GM19193 (cell line): ENCODE data around the gene BHLHE23.
A peak's percentile ranks its signal among the peaks of the same experiment; 100 is the strongest.

Experiments used
- POLR2A ChIP-seq: IDR thresholded peaks from 4 replicates; pipeline ENCODE4 v1.6.1; 2011; ENCODE audit not compliant: insufficient read depth, insufficient read length; ENCODE audit errors: extremely low read depth

The BHLHE23 gene

DNA sequence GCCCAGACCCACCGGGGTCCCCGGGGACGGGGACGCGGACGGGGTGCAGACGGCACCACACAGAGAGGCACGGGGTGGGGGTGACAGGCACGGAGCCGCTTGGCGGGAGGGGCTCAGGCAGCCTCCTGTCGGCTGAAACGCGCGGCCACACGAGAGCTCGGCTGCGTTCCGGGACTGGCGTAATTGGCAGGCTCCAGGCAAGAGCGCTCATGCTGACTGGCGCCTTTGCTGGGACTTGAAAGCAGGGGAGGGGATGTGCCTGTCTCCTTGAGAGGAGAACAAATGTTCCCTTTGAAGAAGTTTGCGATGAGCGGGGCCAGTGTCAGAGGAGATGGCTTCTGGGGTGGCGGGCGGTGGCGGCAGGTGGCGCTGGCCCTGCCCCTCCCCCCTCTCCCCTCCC is 25.8 kb downstream of the BHLHE23 start:
- TF ChIP-seq POLR2A, result no peak

DNA sequence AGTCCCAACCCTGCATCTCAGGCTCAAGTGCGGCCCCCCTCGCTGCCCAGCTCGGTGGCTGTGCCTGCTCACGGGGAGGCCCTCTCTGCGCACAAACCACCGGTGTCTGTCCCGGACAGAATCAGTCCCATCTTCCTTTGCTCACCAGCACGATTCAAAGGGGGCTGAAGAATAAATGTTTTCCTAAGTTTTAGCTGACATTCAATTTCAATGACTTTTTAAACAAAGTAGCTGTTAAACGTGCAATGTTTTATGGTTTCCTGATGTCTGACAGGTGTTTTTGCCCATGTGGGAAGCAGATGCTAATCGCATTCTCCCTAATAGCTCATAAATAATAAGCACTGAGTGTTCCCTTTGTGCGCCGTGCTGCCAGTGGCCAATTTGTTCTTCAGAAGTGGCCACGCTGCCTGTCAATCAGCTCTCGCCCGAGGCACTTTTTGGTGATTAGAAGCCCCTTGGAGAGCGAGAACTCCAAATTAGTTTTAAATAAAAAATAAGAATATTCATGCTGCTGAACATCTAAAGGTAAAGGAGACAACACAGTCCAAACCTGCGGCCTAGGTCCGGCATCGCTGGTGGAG is 26.3 kb downstream of the BHLHE23 start:
- no peak for TF ChIP-seq POLR2A

DNA sequence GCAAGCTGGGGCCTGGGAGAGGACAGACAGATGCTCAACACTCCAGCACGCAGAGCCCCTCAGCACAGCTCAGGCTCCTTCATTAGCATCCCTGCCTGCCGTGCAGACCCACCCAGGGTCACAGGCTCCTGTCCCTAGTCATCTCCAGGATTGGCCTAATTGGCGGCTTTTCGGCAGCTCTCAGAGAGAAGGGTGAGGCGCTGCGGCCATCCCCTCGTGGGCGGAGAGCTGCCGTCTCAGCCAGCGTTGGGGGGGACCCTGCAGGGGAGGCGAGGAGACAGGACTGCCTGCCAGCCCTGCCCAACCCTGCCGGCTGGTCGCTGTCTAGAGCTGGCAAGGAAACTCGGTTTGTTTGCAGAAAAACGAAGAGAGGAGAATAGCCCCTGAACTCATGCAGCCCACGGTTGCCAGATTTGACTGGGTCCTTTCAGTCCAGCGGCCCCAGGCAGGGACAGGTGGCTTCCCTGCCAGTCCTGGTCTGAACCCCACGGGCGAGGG is 26.8 kb downstream of the BHLHE23 start:
- no peak for TF ChIP-seq POLR2A

DNA sequence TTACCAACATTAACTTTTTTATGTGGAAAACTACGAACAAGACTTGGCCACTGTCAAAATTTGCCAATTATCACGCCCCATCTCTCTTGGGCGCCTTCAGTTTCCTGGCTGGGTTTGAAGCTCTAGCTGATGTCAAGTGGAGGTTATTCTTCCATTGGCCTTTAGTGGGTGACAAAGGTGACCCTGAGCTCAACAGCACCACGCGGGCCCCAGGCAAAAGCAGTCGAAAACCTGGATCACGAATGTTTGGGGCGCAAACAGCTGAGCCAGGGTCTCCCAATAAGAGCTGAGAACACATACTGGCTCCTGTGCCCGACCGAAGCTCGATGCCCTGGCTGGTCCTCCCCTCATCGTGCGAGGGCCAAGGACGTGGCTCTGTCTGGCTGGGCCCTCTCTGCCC is 27.5 kb downstream of the BHLHE23 start:
- TF ChIP-seq POLR2A, result no peak

DNA sequence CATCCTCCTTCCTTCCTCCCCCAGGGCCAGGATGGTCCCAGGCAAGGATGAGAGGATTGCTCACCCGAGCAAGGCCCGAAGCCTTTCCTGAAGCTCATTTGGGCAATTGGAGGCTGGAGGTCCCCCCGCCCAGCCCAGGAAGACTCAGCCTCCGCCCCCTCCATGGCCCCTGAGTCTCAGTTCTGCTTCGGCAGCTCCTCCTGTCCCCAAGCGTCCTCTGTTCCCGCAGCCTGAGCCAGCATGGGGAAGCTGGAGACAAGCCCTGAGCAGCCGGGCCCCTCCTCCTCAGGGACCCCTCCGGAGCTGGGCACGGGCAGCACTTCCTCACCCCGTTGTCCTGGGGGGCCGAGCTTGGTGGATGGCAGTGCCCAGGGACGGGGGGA is 28.2 kb downstream of the BHLHE23 start:
- TF ChIP-seq POLR2A, result no peak

DNA sequence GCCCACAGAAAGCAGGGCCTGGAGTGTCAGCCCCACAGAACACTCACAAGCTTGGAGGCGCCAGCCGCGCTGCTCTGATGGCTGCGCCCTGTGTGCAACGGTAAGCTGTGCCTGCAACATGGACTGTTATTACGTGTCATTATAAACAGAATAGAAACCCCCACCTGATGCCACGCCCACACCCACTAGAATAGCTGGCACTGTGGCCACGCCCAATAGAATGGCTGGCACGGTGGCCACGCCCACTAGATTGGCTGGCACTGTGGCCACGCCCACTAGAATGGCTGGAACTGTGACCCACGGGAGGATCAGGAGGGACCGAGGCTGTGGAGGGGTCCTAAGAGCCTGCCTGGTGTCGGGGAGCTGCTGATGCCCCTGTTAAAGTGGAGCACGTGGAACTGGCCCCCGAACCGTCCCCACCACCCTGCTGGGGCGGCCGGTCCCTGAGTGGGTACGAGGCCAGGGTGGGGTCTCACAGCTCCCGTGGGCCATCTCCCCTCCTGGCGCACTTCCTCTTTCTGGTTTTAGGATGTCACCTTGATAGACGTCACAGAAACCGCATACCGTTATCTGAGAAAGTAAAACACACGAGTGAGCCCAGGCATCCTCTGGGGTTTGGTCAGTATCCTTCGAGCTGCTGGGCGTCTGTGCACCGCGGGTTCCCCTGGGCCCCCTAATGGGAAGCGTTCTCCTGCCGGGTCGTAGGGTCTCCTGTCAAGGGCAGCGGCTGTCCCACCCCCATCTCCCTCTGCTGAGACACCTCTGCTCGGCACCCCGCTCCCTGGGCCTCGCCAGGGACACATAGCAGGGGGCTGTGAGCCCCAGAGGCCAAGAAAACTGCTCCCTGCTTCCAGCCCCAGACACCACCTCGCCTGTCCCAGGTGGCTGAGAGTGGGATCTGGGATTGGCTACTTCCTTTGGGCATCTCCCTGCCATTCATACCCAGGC is 28.9 kb downstream of the BHLHE23 start:
- TF ChIP-seq POLR2A, result peak; percentile 65

DNA sequence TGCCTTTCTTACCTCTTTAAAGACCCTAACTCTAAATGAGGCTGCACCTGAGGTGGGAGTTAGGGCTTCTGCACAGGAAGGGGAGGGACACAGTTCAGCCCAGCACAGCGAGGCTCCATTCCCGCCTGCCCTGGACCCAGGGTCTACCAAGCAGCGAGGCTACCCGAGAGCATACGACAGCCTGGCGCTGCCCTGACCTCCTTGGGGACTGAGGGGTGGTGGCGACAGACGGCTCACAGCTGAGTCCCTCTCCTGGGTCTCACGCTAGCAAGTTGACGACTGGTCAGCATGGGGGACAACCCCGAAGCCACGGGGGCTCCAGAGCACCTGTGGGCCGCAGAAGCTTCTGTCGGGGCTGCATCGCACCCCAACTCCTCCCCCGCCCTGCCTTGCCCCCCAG is 29.9 kb downstream of the BHLHE23 start:
- no peak for TF ChIP-seq POLR2A

DNA sequence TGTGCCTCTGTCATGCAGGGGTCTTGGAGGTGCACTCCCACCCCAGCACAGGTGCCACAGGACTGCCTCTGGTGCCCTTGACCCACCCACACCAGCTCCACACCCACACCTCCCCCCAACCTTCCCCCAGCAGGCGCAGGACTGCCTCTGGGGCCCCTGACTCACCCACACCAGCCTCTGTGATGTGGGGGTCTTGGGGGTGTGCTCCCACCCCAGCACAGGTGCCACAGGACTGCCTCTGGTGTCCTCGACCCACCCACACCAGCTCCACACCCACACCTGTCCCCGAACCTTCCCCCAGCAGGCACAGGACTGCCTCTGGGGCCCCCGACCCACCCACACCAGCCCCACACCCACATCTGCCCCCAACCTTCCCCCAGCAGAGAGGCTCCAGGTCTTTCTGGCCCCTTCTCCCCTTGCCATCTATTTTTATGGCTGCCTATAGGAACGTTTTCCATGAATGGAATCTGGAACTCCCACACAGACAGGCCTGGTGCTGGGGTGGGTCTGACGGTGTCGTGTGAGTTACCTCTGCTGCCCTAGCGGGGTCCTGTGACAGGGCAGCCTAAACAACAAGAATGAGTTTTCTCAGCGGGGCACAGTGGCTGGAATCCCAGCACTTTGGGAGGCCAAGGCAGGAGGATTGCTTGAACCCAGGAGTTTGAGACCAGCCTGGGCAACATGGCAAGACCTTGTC is 30.8 kb downstream of the BHLHE23 start:
- TF ChIP-seq POLR2A, result no peak

DNA sequence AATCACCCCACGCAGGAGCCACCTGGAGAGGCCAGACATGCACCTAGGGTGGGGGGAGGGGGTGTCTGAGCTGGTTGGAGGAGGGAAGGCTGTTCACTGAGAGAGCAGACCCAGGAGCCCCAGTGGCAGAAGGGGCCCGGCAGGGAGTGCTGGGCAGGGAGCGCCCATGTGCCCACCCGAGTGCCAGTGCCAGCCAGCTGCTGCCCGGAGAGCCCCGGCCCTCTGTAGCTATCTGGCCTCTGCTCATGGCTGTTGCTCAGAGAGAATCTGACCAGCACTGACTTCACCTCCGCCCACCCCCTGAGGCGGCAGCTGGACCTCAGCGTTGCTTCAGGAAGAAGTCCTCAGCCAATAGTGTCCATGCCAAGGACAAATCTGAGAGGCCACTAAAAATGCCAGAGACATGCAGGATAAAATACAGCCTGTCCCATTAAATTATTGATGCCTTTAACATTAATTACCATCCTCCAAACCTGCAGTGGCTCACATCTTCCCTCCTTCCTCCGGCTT is 31.5 kb downstream of the BHLHE23 start:
- TF ChIP-seq POLR2A, result no peak

DNA sequence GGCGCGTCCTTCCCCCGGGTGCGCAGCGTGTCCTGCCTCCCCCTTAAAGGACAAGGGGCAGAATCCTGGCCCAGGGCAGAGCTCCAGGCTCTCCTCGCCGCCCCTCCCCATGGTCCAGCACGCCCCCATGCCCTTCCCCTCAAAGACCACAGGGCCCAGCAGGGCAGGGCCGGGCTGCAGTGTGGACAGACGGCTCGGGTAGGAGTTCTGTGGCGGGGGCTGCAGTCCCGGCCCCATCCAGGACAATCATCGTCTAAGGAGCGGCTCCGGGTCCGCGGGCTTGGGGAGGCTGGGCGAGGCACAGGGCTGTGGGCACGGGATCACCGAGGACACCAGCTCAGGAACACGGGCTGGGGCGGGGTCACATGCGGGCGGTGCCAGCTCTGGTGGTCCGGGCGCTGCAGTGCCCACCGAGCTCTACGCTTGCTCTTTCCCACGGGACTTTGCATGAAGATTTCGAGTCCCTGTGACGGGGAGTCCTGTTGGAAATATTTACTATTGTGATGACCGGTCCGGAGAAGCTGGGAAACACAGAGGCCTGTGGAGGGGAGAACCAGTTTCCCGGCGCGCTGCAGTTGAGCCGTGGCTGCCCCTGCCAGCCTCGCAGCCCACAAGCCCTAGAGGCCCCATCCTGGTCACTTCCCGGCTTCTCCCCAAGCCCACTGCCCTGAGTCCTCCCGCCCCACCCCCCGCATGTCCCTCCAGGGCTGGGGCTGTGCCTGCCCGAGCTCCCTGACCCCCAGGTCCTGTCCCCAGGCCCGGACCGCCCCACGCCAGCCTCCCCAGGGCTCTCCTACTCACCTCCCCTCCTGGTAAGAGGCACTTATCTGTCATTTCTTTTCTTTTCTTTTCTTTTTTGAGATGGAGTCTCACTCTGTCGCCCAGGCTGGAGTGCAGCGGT is 33.7 kb downstream of the BHLHE23 start:
- TF ChIP-seq POLR2A, result no peak

DNA sequence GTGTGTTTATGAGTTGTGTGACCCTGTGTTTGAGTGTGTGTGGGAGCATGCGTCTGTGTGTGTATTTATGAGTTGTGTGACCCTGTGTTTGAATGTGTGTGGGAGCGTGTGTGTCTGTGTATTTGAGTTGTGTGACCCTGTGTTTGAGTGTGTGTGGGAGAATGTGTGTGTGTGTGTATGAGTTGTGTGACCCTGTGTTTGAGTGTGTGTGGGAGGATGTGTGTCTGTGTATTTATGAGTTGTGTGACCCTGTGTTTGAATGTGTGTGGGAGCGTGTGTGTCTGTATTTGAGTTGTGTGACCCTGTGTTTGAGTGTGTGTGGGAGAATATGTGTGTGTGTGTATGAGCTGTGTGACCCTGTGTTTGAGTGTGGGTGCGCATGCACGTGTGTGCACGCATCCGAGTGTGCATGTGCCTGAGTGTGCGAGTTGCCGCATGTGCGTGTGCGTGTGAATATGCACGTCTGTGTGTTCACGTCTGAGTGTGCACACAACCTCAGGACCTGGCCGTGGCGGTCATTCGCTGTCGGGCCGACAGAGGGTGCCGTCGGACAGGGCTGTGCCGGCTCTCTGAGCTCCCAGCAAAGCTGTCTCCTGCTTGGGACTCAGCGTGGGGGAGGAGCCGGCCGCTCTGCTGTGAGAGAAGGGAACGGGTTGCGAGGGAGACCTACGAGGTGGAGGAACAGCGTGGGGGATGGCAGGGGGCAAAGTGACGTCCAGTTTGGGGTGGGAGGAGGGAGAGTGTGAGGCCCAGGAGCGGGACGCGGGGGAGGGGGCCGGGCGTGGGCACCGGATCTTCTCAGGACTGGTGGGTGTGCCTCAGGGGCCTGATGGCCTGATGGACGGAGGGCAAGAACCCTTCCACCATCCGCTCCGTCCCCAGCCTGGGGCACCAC is 34.6 kb downstream of the BHLHE23 start:
- no peak for TF ChIP-seq POLR2A

DNA sequence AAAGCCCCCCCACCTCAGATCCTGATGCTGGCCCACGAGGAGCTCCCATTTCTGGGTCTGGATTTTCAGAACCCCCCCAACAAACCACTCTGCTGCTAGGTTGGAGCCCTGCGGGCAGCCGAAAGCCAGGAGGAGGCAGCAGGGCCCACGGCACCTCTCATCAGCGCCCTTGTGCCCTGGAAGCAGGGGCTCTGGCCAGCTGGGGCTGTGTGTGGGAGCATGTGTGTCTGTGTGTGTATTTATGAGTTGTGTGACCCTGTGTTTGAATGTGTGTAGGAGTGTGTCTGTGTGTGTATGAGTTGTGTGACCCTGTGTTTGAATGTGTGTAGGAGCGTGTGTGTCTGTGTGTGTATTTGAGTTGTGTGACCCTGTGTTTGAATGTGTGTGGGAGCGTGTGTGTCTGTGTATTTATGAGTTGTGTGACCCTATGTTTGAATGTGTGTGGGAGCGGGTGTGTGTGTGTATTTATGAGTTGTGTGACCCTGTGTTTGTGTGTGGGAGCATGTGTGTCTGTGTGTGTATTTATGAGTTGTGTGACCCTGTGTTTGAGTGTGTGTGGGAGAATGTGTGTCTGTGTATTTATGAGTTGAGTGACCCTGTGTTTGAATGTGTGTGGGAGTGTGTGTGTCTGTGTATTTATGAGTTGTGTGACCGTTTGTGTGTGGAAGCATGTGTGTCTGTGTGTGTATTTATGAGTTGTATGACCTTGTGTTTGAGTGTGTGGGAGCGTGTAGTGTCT is 35.4 kb downstream of the BHLHE23 start:
- TF ChIP-seq POLR2A, result no peak

DNA sequence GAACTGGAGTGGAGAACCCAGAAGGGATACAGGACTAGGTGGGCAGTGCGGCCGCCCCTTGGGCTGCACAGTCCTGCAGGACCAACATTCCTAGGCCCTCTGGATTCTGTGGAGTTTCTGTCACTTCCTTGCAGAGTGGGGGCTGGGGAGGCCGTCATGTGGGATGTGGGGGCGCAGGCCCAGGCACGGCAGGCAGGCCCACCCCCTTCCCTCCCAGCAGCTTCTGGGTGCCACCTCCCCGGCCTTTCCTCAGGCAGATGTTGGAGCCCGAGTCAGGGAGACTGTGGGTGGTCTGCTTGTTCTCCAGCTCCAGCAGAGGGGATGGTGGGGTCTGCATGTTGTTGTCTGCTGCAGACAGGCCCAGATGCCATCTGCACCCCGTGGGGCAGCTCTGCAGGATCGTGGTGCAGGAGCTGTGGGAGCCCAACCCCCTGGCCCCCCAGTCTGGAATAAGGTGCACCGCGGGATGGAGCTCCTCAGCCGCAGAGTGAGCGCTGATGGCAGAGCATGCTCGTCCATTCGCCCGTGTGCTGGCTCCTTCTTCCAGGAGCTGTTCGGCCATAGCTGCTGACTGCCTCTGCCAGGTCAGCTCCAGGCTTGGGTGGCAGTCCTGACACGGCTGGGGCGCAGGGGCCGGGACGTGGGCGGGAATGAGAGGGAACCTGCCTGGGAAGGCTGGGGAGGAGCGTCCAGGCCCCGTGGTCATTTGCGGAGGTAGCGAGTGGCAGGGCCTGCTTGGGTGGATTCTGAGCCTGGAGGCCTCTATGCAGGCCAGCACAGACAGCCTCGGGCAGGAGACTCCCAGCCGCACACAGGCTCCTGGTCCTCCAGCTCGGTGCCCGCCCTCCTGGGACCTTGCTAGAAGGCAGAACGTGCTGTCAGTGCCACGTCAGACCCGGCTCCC is 36.2 kb downstream of the BHLHE23 start:
- no peak for TF ChIP-seq POLR2A
